ENCODE data around the gene SP140. TPM values are rescaled to one million over a fixed set of nuclear protein-coding genes. Genes with fewer than 3 reads are reported as not detected.

SP140 gene
- total and polyA plus RNA-seq, 2 of the 13 experiments (the other 11 are each of a cell fraction or from before 2014, with no cell fraction given), result 0.57 to 0.80 TPM

DNA sequence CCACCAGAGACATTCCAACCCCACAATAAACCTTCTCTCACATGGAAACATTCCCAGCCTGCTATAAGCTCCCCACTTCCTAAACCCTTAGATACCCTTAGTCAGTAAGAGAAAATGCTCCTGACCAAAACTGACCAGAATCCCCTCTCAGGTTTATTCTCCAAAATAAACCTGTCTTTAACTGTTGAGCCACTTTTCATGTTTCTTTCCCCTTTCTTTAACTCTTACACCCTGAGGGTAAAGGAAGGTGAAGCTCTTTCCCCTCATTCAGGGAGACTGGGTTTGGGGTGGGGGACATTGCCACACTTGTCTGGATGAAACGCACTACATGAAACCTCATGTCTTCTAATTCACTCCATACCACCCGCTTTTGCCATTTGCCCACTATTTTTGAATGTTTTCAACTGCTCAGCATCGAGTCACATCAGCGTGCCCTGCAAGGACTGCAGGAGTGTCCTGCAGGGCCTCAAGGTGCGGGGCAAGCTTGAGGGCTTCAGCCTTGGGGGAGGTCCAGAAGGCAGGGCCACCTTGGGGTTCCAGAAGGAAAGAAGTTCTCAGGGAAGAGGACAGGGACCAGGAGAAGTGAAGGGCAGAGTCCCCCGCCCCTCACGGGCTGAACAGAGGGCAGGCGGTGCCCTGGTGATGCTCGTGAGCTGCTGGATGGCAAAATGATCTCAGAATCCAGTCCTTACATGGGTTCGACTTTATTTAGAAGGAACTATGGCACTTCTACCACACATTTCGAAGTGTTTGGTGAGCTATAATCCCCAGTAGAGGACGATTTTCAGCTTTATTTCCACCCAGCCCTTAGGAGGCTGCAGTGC, 97.2 kb downstream of the SP140 start (continued):
- peak; percentile 47; the same call in 1 of the 2 replicates for TF ChIP-seq ZNF670 (CRISPR knock-in tag; IDR thresholded peaks at IDR 0.05; ENCODE audit: borderline replicate concordance)
- no peak for TF ChIP-seq ZNF382 (CRISPR knock-in tag; IDR thresholded peaks at IDR 0.05; ENCODE audit: borderline replicate concordance)
- TF ChIP-seq IRF1 (CRISPR knock-in tag; IDR thresholded peaks at IDR 0.05; ENCODE audit: low read depth), result no peak
- peak; percentile 60; the same call in 1 of the 2 replicates for TF ChIP-seq ZNF33B (CRISPR knock-in tag; IDR thresholded peaks at IDR 0.05)
- no peak for TF ChIP-seq ASH2L (IDR thresholded peaks at IDR 0.05; ENCODE audit: insufficient read length, low read depth, low read length)
- 0 out of 2 replicates have a peak, but pooled peaks have one; percentile 36 for TF ChIP-seq ZNF512B (CRISPR knock-in tag; IDR thresholded peaks at IDR 0.05; ENCODE audit: borderline replicate concordance)
- no peak for TF ChIP-seq ZNF263 (CRISPR knock-in tag; IDR thresholded peaks at IDR 0.05)
- 0 out of 2 replicates have a peak, but pooled peaks have one; percentile 39 for TF ChIP-seq ZNF235 (CRISPR knock-in tag; IDR thresholded peaks at IDR 0.05; ENCODE audit: borderline replicate concordance)
- 0 out of 2 replicates have a peak, but pooled peaks have one; percentile 48 for TF ChIP-seq PAWR (CRISPR knock-in tag; IDR thresholded peaks at IDR 0.05; ENCODE audit: borderline replicate concordance)
